Thoracic aorta (tissue), 2 donors: ENCODE results near the gene GPRASP2. TPM values are rescaled to one million over a fixed set of nuclear protein-coding genes. Genes with fewer than 3 reads are reported as not detected.
A peak's percentile ranks its signal among the peaks of the same experiment; 100 is the strongest.
"Not testable (repeated sequence)": the region's sequence is repeated elsewhere in the genome, so short reads cannot be mapped to it uniquely, and the experiment has no call there.

ENCODE experiments used
- ATAC-seq: fragments of 150-250 bp; one replicate; pipeline ENCODE4 v1.8.0; 2017; ENCODE audit warnings: low read depth; ENCODE audit not compliant: insufficient number of reproducible peaks, low FRiP score
- DNase-seq: peaks from one replicate; pipeline ENCODE4 v3.0.0-alpha.2; 2020; ENCODE audit warnings: low spot score
- H3K27ac ChIP-seq, 2 donors: fragments of 200-600 bp; sonication (generic); 1 replicate in 1 of 2; 2 replicates in 1 of 2; pipeline ENCODE4 v1.5.1; 2016; ENCODE audit warnings: mild to moderate bottlenecking in 2 of 2, moderate library complexity in 2 of 2
- H3K27me3 ChIP-seq: fragments of 200-600 bp; sonication (generic); replicated peaks from 2 replicates; pipeline ENCODE4 v1.6.0; 2016; ENCODE audit warnings: mild to moderate bottlenecking; ENCODE audit not compliant: insufficient read depth
- H3K36me3 ChIP-seq: fragments of 200-600 bp; sonication (generic); one replicate; pipeline ENCODE4 v1.5.1; 2016
- H3K4me1 ChIP-seq, 2 donors: fragments of 200-600 bp; sonication (generic); 1 replicate in 1 of 2; 2 replicates in 1 of 2; pipeline versions ENCODE4 v1.5.1 to v1.6.0; 2016; ENCODE audit warnings: low read depth in 2 of 2, mild to moderate bottlenecking in 1 of 2; ENCODE audit not compliant: control insufficient read depth in 1 of 2
- H3K4me3 ChIP-seq: fragments of 200-600 bp; sonication (generic); 2 replicates; pipeline ENCODE4 v1.5.1; 2016; ENCODE audit warnings: mild to moderate bottlenecking
- H3K9me3 ChIP-seq: fragments of 200-600 bp; sonication (generic); 2 replicates; pipeline ENCODE4 v1.5.1; 2016
- total RNA-seq, 2 donors: library from RNA; depleted of rRNA; stranded (reverse); fragments of >200 nt; gene quantifications; one replicate each; pipeline versions ENCODE4 v1.1.0 to v1.2.3, GENCODE V29; 2016
- TF ChIP-seq, protein P1 (sequence below): fragments of 200-600 bp; sonication (generic); IDR thresholded peaks from one replicate; pipeline ENCODE4 v1.5.1; 2019; ENCODE audit warnings: antibody characterized with exemption

The GPRASP2 gene
- total RNA-seq, 2 donors from 2014 or later: 4.7 to 8.1 TPM

DNA sequence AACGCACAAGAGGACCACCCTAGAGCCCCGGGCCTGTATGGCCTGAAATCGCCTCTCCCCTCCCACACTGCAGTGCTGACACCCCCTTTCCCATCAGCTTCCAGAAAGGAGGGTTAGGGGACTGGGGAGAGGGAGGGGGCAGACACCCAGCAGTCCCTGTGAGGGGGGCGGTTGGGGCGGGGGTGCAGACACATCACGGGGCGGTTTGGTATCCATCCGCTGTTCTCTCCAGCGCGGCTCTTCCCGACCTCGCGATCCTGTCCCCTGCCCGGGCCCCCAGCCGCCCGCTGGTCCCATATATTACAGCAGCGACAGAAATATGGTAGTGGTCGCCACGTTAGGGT is 404 bp upstream of the GPRASP2 start:
- no peaks in the 10 kb centered on the region for H3K36me3 ChIP-seq
- no peaks in the 10 kb centered on the region for H3K27me3 ChIP-seq
- ATAC-seq: no peak
- H3K4me1 ChIP-seq: peaks cover 0 to 5% of the 10 kb centered on the region in 2 donors
- H3K27ac ChIP-seq: no peak overlapping the region
- no peaks in the 10 kb centered on the region for H3K9me3 ChIP-seq
- TF ChIP-seq, protein P1, sequence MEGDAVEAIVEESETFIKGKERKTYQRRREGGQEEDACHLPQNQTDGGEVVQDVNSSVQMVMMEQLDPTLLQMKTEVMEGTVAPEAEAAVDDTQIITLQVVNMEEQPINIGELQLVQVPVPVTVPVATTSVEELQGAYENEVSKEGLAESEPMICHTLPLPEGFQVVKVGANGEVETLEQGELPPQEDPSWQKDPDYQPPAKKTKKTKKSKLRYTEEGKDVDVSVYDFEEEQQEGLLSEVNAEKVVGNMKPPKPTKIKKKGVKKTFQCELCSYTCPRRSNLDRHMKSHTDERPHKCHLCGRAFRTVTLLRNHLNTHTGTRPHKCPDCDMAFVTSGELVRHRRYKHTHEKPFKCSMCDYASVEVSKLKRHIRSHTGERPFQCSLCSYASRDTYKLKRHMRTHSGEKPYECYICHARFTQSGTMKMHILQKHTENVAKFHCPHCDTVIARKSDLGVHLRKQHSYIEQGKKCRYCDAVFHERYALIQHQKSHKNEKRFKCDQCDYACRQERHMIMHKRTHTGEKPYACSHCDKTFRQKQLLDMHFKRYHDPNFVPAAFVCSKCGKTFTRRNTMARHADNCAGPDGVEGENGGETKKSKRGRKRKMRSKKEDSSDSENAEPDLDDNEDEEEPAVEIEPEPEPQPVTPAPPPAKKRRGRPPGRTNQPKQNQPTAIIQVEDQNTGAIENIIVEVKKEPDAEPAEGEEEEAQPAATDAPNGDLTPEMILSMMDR: no peak
- DNase-seq: no peak
- H3K4me3 ChIP-seq: peak overlapping the region; percentile 82

DNA sequence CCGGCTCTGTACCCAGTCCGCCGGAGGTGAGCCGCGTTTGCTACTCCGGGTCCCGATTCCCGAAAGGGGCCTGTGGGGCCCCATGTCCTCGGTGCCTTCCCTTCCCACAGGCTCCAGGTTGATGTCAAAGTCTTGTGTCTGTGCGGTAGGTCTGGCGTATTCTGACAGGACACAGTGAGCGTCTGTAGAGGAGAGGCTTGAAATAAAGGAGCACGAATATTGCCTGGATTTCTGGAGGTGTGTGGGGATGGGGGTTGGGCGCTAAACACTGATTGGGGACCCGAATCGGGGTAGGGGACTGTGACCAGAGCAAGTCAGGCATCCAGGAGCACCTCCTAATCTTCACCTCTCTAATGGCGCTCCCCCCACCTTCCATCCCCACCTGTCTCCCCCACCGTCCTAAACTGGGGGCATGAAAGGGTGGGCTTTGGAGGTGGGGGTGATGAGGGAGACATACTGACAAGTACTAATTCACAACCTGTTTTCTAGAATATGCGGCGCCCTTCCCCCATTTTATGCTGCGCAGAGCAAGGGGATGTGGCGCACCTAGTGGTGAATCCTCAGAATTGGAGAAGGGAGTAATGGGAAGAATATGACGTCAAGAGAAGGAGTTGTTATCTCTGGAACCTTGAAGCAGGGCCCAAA is 855 bp downstream of the GPRASP2 start:
- DNase-seq (no peak), ATAC-seq (peak; percentile 88)
- Histone ChIP-seq H3K27ac (peak overlapping the region; percentile 76 to 77), H3K36me3 (no peaks in the 10 kb centered on the region), H3K27me3 (no peaks in the 10 kb centered on the region), H3K9me3 (no peaks in the 10 kb centered on the region), H3K4me1 (peaks cover 0 to 5% of the 10 kb centered on the region in 2 donors), H3K4me3 (peak overlapping the region; percentile 82)
- TF ChIP-seq, protein P1: peak; percentile 43

DNA sequence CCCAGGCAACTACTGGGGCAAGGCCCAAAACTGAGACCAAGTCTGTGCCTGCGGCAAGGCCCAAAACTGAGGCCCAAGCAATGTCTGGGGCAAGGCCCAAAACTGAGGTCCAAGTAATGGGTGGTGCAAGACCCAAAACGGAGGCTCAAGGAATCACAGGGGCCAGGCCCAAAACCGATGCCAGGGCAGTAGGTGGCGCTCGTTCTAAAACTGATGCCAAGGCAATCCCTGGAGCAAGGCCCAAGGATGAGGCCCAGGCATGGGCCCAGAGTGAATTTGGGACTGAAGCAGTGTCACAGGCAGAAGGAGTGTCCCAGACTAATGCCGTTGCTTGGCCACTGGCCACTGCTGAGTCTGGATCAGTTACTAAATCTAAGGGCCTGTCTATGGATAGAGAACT is 2.7 kb downstream of the GPRASP2 start:
- no peak overlapping the region for H3K4me3 ChIP-seq
- peaks cover 0 to 5% of the 10 kb centered on the region in 2 donors for H3K4me1 ChIP-seq
- H3K27me3 ChIP-seq: no peaks in the 10 kb centered on the region
- no peak overlapping the region for H3K27ac ChIP-seq
- no peak for DNase-seq
- H3K9me3 ChIP-seq: no peaks in the 10 kb centered on the region
- TF ChIP-seq, protein P1: no peak
- H3K36me3 ChIP-seq: no peaks in the 10 kb centered on the region
- no peak for ATAC-seq

DNA sequence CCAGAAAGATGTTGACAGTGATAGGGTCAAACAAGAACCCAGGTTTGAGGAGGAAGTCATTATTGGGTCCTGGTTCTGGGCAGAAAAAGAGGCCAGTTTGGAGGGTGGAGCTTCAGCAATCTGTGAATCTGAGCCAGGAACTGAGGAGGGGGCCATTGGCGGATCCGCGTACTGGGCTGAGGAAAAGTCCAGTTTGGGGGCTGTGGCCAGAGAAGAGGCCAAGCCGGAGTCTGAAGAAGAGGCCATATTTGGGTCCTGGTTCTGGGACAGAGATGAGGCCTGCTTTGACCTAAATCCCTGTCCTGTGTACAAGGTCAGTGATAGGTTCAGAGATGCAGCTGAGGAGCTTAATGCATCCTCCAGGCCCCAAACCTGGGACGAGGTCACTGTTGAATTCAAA is 3.7 kb downstream of the GPRASP2 start:
- Histone ChIP-seq H3K27me3 (no peaks in the 10 kb centered on the region), H3K27ac (no peak overlapping the region), H3K9me3 (no peaks in the 10 kb centered on the region), H3K4me1 (peaks cover 0 to 5% of the 10 kb centered on the region in 2 donors), H3K36me3 (no peaks in the 10 kb centered on the region), H3K4me3 (no peak overlapping the region)
- TF ChIP-seq, protein P1: no peak
- no peak for DNase-seq
- no peak for ATAC-seq

DNA sequence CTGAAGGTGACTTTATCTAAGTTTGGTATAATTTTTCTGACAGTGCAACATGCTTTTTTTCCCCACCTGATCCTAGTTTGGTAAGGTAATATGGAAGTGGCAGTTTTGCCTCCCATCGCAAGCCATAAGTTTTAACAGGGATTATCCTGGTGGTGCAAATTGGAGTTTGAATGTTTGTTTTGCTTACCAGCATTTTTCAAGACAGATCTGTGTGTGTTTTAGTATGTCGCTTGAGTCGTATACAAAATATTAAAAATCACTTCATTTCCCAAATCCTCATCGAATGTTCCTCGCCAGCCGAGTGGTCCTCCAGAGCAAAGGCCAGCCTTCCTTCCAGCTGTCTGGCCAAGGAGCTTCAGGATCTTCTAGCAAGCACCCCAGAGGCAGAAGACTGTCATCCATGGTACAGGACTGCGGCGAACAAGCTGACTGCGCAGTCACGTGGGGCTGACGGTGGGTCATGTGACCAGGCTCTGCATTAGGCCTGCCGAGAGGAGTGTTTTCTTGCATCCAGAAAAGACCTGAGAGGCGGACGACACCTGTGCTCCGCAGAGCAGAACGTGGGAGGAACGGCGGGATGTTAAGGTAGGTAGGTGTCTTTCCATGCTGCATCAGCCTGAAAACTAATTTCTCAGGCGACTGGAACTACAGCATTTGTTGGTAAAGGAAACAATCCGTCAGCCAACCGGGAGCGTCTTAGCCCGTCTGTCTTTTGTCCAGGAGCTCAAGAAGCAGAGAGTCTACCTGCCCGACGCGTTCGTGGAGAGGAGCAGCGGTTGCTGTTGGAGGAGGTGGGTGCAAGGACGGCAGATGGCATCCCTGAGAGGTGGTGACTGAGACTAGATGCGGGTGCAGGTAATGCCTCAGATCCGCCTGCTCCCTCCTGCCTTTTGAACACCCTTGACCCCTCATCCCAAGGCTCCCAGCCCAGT is 8.3 kb downstream of the GPRASP2 start, which contains the start of gene GPRASP3:
TSS of gene GPRASP3 (plus strand) at position 507 of the 932 bp plus-strand sequence. CDS start 28,253 bp downstream, outside the sequence.
- Histone ChIP-seq H3K4me3 (peak within 1 kb of the TSS; percentile 72), H3K27me3 (no peaks in the 10 kb centered on the region), H3K4me1 (no peaks in the 10 kb centered on the region), H3K36me3 (no peaks in the 10 kb centered on the region), H3K9me3 (no peaks in the 10 kb centered on the region), H3K27ac (no peak within 1 kb of the TSS)
- DNase-seq: no peak
- TF ChIP-seq, protein P1: no peak
- ATAC-seq: no peak

DNA sequence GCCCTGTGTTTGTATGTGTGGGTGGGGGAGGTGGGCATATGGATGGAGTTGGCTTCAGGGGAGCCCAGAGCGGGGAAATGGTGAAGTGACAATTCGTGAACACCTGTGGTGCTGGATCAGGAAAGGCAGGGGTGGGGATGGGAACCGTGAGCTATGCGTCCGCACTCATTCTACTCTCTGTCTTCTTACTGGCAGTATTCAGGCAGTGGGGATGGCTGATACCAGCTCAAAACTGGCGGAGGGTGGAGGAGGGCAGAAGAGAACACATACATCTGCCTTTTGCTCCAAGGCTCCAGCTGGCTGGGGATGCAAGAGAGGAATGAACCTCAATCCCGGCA is 8.9 kb downstream of the GPRASP2 start:
- not testable (repeated sequence) for ATAC-seq, H3K36me3 ChIP-seq, H3K9me3 ChIP-seq, DNase-seq, H3K27ac ChIP-seq, H3K27me3 ChIP-seq, H3K4me1 ChIP-seq
- H3K4me3 ChIP-seq: peak overlapping the region; percentile 72
